Stomach (tissue), 9 donors: Measurements from ENCODE around the gene COQ10A. TPM values are rescaled to one million over a fixed set of nuclear protein-coding genes. Genes with fewer than 3 reads are reported as not detected.

Experiments
- DNase-seq, 2 donors: peaks; one replicate each; pipeline versions ENCODE4 v3.0.0 to v3.0.0-alpha.2; 2013 to 2019
- H3K27ac ChIP-seq, 5 donors: fragments of 200-600 bp in 4 of 5; sonication (generic) in 4 of 5; one replicate each; pipeline ENCODE4 v1.5.1; 2013 to 2019; ENCODE audit warnings: mild to moderate bottlenecking in 1 of 5, moderate library complexity in 1 of 5
- H3K27me3 ChIP-seq, 3 donors: fragments of 200-600 bp; sonication (generic); one replicate each; pipeline ENCODE4 v1.5.1; 2017 to 2019; ENCODE audit warnings: mixed run types in 1 of 3
- H3K36me3 ChIP-seq, 4 donors: fragments of 200-600 bp; sonication (generic); 1 replicate in 3 of 4; 2 replicates in 1 of 4; pipeline ENCODE4 v1.5.1; 2016 to 2019
- H3K4me1 ChIP-seq, 4 donors: fragments of 200-600 bp; sonication (generic); one replicate each; pipeline ENCODE4 v1.5.1; 2016 to 2019
- H3K4me3 ChIP-seq, 4 donors: fragments of 200-600 bp; sonication (generic) in 3 of 4; one replicate each; pipeline ENCODE4 v1.5.1; 2016 to 2019; ENCODE audit warnings: mild to moderate bottlenecking in 1 of 4
- H3K9me3 ChIP-seq, 4 donors: fragments of 200-600 bp; sonication (generic); one replicate each; pipeline ENCODE4 v1.5.1; 2016 to 2019
- CTCF ChIP-seq, 7 experiments: fragments of 450-650 bp in 4 of 7; fragments of 200-600 bp in 3 of 7; sonication (generic) in 3 of 7; IDR thresholded peaks; one replicate each; pipeline ENCODE4 v1.5.1; 2016 to 2019; ENCODE audit warnings: antibody characterized with exemption in 7 of 7, control low read depth in 2 of 7, mild to moderate bottlenecking in 1 of 7
- EP300 ChIP-seq: sonication (generic); formaldehyde crosslinking; IDR thresholded peaks from one replicate; pipeline ENCODE4 v1.6.1; 2017; ENCODE audit warnings: antibody characterized with exemption
- POLR2A ChIP-seq, 4 donors: fragments of 450-650 bp; IDR thresholded peaks; one replicate each; pipeline ENCODE4 v1.6.1; 2016; ENCODE audit warnings: antibody characterized with exemption in 4 of 4, control low read depth in 2 of 4, mild to moderate bottlenecking in 1 of 4, moderate library complexity in 1 of 4
- POLR2AphosphoS5 ChIP-seq, 3 donors: sonication (generic); formaldehyde crosslinking; IDR thresholded peaks; one replicate each; pipeline ENCODE4 v1.6.1; 2016; ENCODE audit warnings: antibody characterized with exemption in 3 of 3
- WGBS, 5 donors: extraction: QIAGEN DNeasy Blood & Tissue Kit in 3 of 5; methylation state at CpG; one replicate each; pipeline versions ENCODE4 v1.1.5 to v1.1.7; 2013 to 2018; 5-methylcytosine and 5-hydroxymethylcytosine counted together
- intact Hi-C: fragments of 100-400 bp; cut with DNase I; formaldehyde crosslinking; loops from one replicate; pipeline ENCODE4 v1.15.1; 2023; ENCODE audit warnings: low total_unique reads
- polyA plus RNA-seq, 3 donors: library from polyadenylated mRNA; stranded (reverse); fragments of 200-250 nt; gene quantifications; one replicate each; pipeline ENCODE4 v1.2.3, GENCODE V29; 2013
- total RNA-seq, 5 donors: library from RNA; depleted of rRNA; stranded (reverse); fragments of >200 nt; gene quantifications; one replicate each; pipeline versions ENCODE4 v1.1.0 to v1.2.3, GENCODE V29; 2014 to 2016
- donor health status: healthy with polysubstance abuse.
- donor health status: Bipolar disorder and iron deficiency.
- donor health status: healthy.

The COQ10A gene
- total and polyA plus RNA-seq, 8 donors, result 4.4 to 86.4 (median 9.0) TPM

GRCh38 chr12:56247923-56248322 lies 18.8 kb upstream of the COQ10A start:
- no peak for DNase-seq
- WGBS, 5 donors, result 93 to 96% (median 96%) methylated on average over 13 to 16 of the region's 16 CpGs
- no peaks in the 10 kb centered on the region for H3K4me1 ChIP-seq
- no peaks in the 10 kb centered on the region for H3K9me3 ChIP-seq
- TF ChIP-seq CTCF (IDR thresholded peaks at IDR 0.05) (no peak), EP300 (no peak)
- H3K4me3 ChIP-seq, result no peak overlapping the region
- H3K36me3 ChIP-seq, result peaks cover 89 to 100% (median 100%) of the 10 kb centered on the region in 4 donors
- H3K27me3 ChIP-seq, result no peaks in the 10 kb centered on the region
- intact Hi-C loops, result no loop called here
- no peak overlapping the region for H3K27ac ChIP-seq

GRCh38 chr12:56248711-56249110 lies 18.0 kb upstream of the COQ10A start:
- no peaks in the 10 kb centered on the region for H3K4me1 ChIP-seq
- H3K4me3 ChIP-seq, result no peak overlapping the region
- intact Hi-C loops, result no loop called here
- H3K27ac ChIP-seq, result no peak overlapping the region
- no peak for DNase-seq
- TF ChIP-seq EP300 (no peak), POLR2AphosphoS5 (IDR thresholded peaks at IDR 0.05) (no peak), CTCF (IDR thresholded peaks at IDR 0.05) (no peak), POLR2A (IDR thresholded peaks at IDR 0.05) (no peak)
- H3K36me3 ChIP-seq, result peaks cover 89 to 100% (median 100%) of the 10 kb centered on the region in 4 donors
- H3K27me3 ChIP-seq, result no peaks in the 10 kb centered on the region
- 92 to 98% (median 96%) methylated on average over 8 of the region's 8 CpGs for WGBS, 5 donors
- no peaks in the 10 kb centered on the region for H3K9me3 ChIP-seq

- no peak for TF ChIP-seq EP300
- TF ChIP-seq POLR2AphosphoS5 (IDR thresholded peaks at IDR 0.05), result no peak
- TF ChIP-seq POLR2A (IDR thresholded peaks at IDR 0.05), result no peak
- no peak for TF ChIP-seq CTCF (IDR thresholded peaks at IDR 0.05)
Observed at GRCh38 chr12:56252649-56253048, 14.1 kb upstream of the COQ10A start.

GRCh38 chr12:56253091-56253490 lies 13.7 kb upstream of the COQ10A start:
- WGBS, 5 donors, result 90 to 97% (median 93%) methylated on average over 8 to 11 of the region's 11 CpGs
- intact Hi-C loops, result no loop called here
- Histone ChIP-seq H3K9me3 (no peaks in the 10 kb centered on the region), H3K36me3 (peaks cover 68 to 83% (median 81%) of the 10 kb centered on the region in 4 donors), H3K4me3 (no peak overlapping the region), H3K27me3 (no peaks in the 10 kb centered on the region), H3K27ac (no peak overlapping the region), H3K4me1 (peaks cover 16 to 22% (median 21%) of the 10 kb centered on the region in 4 donors)
- TF ChIP-seq POLR2A (IDR thresholded peaks at IDR 0.05) (no peak), POLR2AphosphoS5 (IDR thresholded peaks at IDR 0.05) (no peak), CTCF (IDR thresholded peaks at IDR 0.05) (no peak), EP300 (no peak)
- no peak for DNase-seq

More at GRCh38 chr12:56252649-56253048, 14.1 kb upstream of the COQ10A start:
- DNase-seq, result no peak
- peaks cover 16 to 22% (median 20%) of the 10 kb centered on the region in 4 donors for H3K4me1 ChIP-seq
- H3K4me3 ChIP-seq, result no peak overlapping the region
- H3K27me3 ChIP-seq, result no peaks in the 10 kb centered on the region
- H3K9me3 ChIP-seq, result no peaks in the 10 kb centered on the region
- H3K36me3 ChIP-seq, result peaks cover 73 to 88% (median 86%) of the 10 kb centered on the region in 4 donors
- intact Hi-C loops, result no loop called here
- 91 to 96% (median 95%) methylated on average over 3 of the region's 3 CpGs for WGBS, 5 donors
- H3K27ac ChIP-seq, result no peak overlapping the region
